Stomach (tissue), 4 donors: ENCODE measurements around the gene TAF11.

Experiments
- POLR2A ChIP-seq, 4 donors: fragments of 450-650 bp; IDR thresholded peaks; one replicate each; pipeline ENCODE4 v1.6.1; 2016; ENCODE audit warnings: antibody characterized with exemption in 4 of 4, control low read depth in 2 of 4, mild to moderate bottlenecking in 1 of 4, moderate library complexity in 1 of 4
- POLR2AphosphoS5 ChIP-seq, 3 donors: sonication (generic); formaldehyde crosslinking; IDR thresholded peaks; one replicate each; pipeline ENCODE4 v1.6.1; 2016; ENCODE audit warnings: antibody characterized with exemption in 3 of 3
- TF ChIP-seq, protein P1 (sequence below), 7 experiments: fragments of 450-650 bp in 4 of 7; fragments of 200-600 bp in 3 of 7; sonication (generic) in 3 of 7; IDR thresholded peaks; one replicate each; pipeline ENCODE4 v1.5.1; 2016 to 2019; ENCODE audit warnings: antibody characterized with exemption in 7 of 7, control low read depth in 2 of 7, mild to moderate bottlenecking in 1 of 7

DNA sequence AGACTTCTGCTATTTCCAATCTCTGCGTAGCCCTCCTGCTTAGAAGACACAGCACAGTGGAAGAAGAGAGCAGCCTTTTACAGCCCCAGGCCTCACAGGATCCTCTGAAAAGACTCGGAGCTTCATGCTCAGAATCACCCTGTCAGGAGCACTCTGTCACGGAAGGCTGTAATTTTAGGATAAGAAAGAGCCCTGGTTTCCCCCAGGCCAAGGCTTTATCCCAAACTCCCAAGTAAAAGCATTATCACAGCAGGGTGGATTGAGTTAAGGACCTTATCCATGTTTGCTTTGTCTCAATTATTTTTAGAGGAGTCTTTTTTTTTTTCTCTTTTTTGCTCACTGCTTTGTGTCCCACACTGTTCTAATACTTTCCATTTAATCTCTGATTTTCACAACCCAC is 40.4 kb upstream of the TAF11 start:
- TF ChIP-seq POLR2A (IDR thresholded peaks at IDR 0.05) (no peak), POLR2AphosphoS5 (IDR thresholded peaks at IDR 0.05) (no peak)
- TF ChIP-seq, protein P1, sequence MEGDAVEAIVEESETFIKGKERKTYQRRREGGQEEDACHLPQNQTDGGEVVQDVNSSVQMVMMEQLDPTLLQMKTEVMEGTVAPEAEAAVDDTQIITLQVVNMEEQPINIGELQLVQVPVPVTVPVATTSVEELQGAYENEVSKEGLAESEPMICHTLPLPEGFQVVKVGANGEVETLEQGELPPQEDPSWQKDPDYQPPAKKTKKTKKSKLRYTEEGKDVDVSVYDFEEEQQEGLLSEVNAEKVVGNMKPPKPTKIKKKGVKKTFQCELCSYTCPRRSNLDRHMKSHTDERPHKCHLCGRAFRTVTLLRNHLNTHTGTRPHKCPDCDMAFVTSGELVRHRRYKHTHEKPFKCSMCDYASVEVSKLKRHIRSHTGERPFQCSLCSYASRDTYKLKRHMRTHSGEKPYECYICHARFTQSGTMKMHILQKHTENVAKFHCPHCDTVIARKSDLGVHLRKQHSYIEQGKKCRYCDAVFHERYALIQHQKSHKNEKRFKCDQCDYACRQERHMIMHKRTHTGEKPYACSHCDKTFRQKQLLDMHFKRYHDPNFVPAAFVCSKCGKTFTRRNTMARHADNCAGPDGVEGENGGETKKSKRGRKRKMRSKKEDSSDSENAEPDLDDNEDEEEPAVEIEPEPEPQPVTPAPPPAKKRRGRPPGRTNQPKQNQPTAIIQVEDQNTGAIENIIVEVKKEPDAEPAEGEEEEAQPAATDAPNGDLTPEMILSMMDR (IDR thresholded peaks at IDR 0.05) = no peak
